ENCODE measurements around the gene GABPA.
"Not testable (repeated sequence)": the region's sequence is repeated elsewhere in the genome, so short reads cannot be mapped to it uniquely, and the experiment has no call there.

GABPA gene

DNA sequence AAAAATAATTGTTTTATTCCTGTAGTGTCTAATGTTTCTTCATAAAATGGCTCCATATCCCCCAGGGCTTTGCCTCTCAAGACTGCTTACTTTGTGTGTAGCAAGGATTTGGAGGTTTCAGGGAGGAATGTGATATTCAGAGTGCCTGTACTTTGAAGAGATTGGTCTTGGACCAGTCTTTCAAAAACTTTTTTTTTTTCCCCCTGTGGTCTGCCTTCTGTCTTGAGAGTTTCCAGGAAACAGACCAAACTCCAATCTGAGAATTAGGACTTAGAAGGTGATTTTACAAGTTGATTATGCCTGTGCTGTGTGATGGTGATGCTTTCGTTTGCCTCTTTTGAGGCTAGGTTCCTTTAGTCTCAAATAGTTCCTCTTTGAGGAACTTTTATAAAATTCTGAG, 25.9 kb downstream of the GABPA start:
- H3K4me1 Mint-ChIP-seq, result peaks cover 2 to 16% of the 10 kb centered on the region in 2 donors
- H3K9me3 Mint-ChIP-seq, result no peaks in the 10 kb centered on the region
- H3K4me3 Mint-ChIP-seq, result no peak overlapping the region
- no peak overlapping the region for H3K27ac Mint-ChIP-seq
- H3K27me3 Mint-ChIP-seq, result no peaks in the 10 kb centered on the region
- H3K36me3 Mint-ChIP-seq, result peaks cover 41 to 51% of the 10 kb centered on the region in 2 donors
- no peak for ATAC-seq (replicated peaks)
- no peak for DNase-seq

DNA sequence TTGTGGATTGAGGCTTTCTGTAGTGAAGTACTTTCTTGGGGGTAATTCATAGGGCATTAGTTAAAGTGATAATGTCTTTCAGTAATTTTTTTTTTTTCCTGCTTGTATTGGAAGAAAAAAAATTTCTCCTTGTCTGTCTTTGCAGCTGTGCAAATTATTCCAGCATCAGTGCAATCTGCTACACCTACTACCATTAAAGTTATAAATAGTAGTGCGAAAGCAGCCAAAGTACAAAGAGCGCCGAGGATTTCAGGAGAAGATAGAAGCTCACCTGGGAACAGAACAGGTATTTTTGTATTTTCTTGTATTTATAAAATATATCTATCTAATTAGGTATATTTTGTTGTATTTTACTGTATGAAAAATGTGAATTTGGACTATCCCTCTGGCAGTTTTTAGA, 29.3 kb downstream of the GABPA start:
- Mint-ChIP-seq H3K4me3 (no peak overlapping the region), H3K4me1 (peaks cover 0 to 2% of the 10 kb centered on the region in 2 donors), H3K27ac (no peak overlapping the region), H3K36me3 (peaks cover 35 to 47% of the 10 kb centered on the region in 2 donors), H3K27me3 (no peaks in the 10 kb centered on the region), H3K9me3 (no peaks in the 10 kb centered on the region)
- DNase-seq, result no peak
- no peak for ATAC-seq (replicated peaks)

DNA sequence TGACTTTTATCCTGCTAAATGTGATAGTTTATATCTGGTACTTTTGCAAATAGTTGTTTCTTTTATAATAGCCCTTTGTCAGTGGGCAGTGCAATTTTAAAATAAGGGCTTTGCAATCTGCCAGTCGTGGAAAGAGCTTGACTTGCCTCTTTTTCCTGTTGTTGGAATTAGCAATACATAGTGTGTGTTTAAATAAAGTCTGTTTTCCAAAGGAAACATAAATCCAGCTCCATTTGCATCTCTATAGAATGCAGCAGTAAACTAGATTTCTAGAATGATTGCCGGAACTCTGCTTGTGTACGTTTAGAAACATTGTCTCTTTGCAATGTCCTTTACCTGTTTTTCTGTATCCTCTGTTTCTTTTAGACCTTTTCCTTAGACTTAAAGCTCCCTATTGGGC, 33.1 kb downstream of the GABPA start:
- peaks cover 0 to 6% of the 10 kb centered on the region in 2 donors for H3K4me1 Mint-ChIP-seq
- DNase-seq (no peak), ATAC-seq (replicated peaks) (no peak)
- no peaks in the 10 kb centered on the region for H3K9me3 Mint-ChIP-seq
- H3K4me3 Mint-ChIP-seq, result no peak overlapping the region
- H3K27me3 Mint-ChIP-seq, result no peaks in the 10 kb centered on the region
- H3K36me3 Mint-ChIP-seq, result peaks cover 22 to 34% of the 10 kb centered on the region in 2 donors
- no peak overlapping the region for H3K27ac Mint-ChIP-seq

DNA sequence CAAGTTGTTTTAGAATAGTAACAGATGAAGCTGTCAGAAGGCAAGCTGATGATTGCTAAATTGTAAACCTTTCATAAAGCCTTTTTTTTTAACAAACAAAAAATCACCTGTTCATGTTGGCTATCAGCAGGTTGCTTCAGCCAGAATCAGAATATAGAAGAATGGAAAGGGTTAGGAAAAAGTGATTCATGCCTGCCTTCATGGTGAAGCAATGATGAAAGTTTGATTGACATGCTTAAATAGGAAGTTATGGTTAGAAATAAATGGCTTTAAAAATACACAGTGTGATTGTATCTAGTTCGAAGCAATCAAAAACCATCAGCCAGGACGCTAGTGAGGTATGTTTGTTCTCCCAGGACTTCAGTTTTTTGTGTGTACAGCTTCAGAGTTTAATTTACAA, 37.9 kb downstream of the GABPA start:
- H3K9me3 Mint-ChIP-seq, result no peaks in the 10 kb centered on the region
- ATAC-seq (replicated peaks), result peak in 1 of 2 donors; percentile 34
- H3K27ac Mint-ChIP-seq, result no peak overlapping the region
- H3K27me3 Mint-ChIP-seq, result no peaks in the 10 kb centered on the region
- H3K36me3 Mint-ChIP-seq, result peaks cover 0 to 7% of the 10 kb centered on the region in 2 donors
- no peak for DNase-seq
- peaks cover 0 to 8% of the 10 kb centered on the region in 2 donors for H3K4me1 Mint-ChIP-seq
- H3K4me3 Mint-ChIP-seq, result no peak overlapping the region

DNA sequence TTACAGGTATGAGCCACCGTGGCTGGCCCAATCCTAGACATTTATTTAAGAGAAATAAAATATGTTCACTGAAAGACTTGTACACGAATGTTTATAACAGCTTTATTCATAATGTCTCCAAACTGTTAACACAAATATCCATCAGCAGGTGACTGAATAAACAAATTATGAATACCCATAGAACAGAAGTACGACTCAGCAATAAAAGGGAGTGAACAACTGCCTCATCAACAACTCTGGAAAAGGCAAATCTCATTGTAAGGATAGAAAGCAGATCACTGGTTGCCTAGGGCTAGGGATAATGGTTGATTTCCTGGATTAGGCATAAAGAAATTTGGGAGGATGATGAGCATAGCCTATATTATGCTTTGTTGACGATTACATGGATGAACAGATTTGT, 41.7 kb downstream of the GABPA start:
- Mint-ChIP-seq H3K36me3 (peaks cover 0 to 4% of the 10 kb centered on the region in 2 donors), H3K27ac (no peak overlapping the region), H3K4me3 (no peak overlapping the region), H3K27me3 (no peaks in the 10 kb centered on the region), H3K9me3 (peaks cover 0 to 2% of the 10 kb centered on the region in 2 donors), H3K4me1 (peaks cover 0 to 8% of the 10 kb centered on the region in 2 donors)
- no peak for ATAC-seq (replicated peaks)
- no peak for DNase-seq

DNA sequence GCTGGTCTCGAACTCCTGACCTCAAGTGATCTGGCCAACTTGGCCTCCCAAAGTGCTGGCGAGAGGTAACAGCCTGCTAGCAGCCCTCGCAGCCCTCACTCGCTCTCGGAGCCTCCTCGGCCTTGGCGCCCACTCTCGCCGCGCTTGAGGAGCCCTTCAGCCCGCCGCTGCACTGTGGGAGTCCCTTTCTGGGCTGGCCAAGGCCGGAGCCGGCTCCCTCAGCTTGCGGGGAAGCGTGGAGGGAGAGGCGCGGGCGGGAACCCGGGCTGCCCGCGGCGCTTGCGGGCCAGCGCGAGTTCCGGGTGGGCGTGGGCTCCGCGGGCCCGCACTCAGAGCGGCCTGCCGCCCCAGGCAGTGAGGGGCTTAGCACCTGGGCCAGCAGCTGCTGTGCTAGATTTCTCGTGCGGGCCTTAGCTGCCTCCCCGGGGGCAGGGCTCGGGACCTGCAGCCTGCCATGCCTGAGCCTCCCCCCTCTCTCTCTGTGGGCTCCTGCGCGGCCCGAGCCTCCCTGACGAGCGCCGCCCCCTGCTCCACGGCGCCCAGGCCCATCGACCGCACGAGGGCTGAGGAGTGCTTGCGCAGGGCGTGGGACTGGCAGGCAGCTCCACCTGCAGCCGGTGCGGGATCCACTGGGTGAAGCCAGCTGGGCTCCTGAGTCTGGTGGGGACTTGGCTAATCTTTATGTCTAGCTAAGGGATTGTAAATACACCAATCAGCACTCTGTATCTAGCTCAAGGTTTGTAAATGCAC, 43.5 kb downstream of the GABPA start:
- H3K4me1 Mint-ChIP-seq; H3K4me3 Mint-ChIP-seq; H3K36me3 Mint-ChIP-seq; H3K27ac Mint-ChIP-seq; H3K9me3 Mint-ChIP-seq; ATAC-seq (replicated peaks); DNase-seq; H3K27me3 Mint-ChIP-seq: not testable (repeated sequence)

DNA sequence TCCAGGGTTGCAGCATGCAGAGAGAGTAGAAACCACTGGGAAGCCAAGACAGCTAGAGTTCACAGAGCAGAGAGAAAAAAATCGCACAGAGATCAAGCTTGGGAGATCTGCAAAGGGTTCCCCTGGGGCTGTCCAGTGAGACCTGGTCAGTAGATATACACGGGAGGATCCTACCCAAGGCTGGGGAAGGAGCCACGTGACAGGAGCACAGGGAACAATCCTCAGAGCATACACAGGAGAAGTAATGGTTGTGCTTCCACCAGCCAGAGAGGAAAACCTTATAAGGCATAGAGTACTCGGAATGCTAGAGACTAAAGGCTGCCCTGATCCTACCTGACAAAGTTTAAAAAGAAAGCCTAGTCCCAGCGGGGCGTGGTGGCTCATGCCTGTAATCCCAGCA, 53.9 kb downstream of the GABPA start:
- H3K27ac Mint-ChIP-seq, result no peak overlapping the region
- DNase-seq (no peak), ATAC-seq (replicated peaks) (no peak)
- H3K36me3 Mint-ChIP-seq, result no peaks in the 10 kb centered on the region
- H3K4me3 Mint-ChIP-seq, result no peak overlapping the region
- H3K9me3 Mint-ChIP-seq, result no peaks in the 10 kb centered on the region
- H3K4me1 Mint-ChIP-seq, result peaks cover 7 to 10% of the 10 kb centered on the region in 2 donors
- H3K27me3 Mint-ChIP-seq, result peaks cover 16 to 22% of the 10 kb centered on the region in 2 donors

DNA sequence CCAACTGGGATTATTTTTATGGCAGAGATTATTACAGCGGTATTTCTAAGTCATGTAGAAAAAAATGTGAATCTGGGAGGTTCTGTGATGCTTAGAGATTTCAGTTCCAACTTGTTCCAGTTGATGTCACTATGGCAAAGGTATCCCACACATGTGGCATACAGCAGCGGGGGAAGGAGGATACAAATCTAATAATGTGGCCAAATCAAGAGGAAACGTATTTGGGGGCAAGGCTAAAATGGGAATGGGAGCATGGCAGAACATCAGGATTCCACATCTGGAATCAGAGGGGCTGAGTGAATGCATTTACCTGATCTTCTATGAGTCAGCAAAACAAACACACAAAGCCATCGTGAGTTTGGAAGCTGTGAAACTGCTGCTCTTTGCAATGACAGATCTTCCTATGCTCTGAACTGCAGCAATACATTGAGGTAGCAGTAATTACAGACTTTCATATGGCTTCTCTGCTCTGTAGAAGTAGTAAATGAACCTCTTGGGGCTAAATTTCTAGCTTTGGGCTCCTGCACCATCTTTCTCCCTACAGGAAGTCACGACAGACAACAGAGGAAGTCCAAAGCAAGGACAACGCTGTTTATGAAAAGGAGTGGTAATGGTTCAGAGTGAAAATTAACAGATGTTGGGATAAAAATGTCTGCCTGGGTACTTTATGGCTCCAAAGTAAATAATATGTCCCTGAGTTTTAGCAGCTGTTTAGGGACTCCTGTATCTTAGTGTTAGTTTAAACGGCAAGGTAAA, 55.5 kb downstream of the GABPA start:
- Mint-ChIP-seq H3K4me3 (peak overlapping the region; percentile 79 to 85), H3K36me3 (no peaks in the 10 kb centered on the region), H3K4me1 (peaks cover 7 to 10% of the 10 kb centered on the region in 2 donors), H3K9me3 (no peaks in the 10 kb centered on the region), H3K27ac (peak overlapping the region; percentile 72), H3K27me3 (peaks cover 10 to 18% of the 10 kb centered on the region in 2 donors)
- DNase-seq, result peak; percentile 4
- ATAC-seq (replicated peaks), result peak; percentile 79 to 84

DNA sequence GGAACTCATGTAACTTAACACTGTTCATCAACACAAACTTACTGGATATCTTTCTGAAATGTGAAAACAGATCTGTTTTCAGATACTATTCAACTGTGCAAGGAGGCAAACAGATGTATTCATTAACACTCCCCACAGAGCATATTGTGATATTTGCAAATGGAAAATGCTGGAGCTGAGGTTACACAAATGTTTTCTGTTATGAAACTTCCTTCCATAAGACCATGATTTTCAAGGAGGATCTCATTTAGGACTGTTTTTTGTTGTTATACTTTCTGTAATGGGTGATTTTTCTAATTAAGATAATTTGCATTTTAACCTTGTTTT, 56.1 kb downstream of the GABPA start:
- Mint-ChIP-seq H3K4me1 (peaks cover 7 to 10% of the 10 kb centered on the region in 2 donors), H3K27ac (peak overlapping the region; percentile 31), H3K36me3 (no peaks in the 10 kb centered on the region), H3K27me3 (peaks cover 10 to 16% of the 10 kb centered on the region in 2 donors), H3K4me3 (peak overlapping the region; percentile 79 to 85), H3K9me3 (no peaks in the 10 kb centered on the region)
- no peak for DNase-seq
- peak in 1 of 2 donors; percentile 28 for ATAC-seq (replicated peaks)

DNA sequence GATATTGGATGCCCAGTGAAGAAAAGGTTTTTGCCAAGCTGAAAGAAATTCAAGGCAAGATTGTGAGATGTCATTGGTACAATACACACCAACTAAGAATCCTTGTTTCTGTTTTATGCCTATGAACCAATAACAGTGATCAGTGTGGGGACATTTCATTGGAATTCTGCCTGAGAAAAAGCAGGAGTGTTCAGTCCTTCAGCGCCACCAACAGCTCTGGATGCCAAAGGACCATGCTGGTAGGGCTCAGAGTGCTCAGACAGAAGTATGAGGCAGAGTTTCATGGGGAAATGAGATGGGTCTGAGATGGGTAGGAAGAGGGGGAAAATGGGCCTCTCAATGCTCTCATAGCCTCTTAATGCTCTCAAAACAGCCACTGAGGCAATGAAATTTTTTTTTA, 56.5 kb downstream of the GABPA start:
- H3K9me3 Mint-ChIP-seq, result no peaks in the 10 kb centered on the region
- peaks cover 7 to 10% of the 10 kb centered on the region in 2 donors for H3K4me1 Mint-ChIP-seq
- peaks cover 10 to 12% of the 10 kb centered on the region in 2 donors for H3K27me3 Mint-ChIP-seq
- no peak overlapping the region for H3K4me3 Mint-ChIP-seq
- no peak for DNase-seq
- no peaks in the 10 kb centered on the region for H3K36me3 Mint-ChIP-seq
- peak overlapping the region; percentile 37 for H3K27ac Mint-ChIP-seq
- ATAC-seq (replicated peaks), result no peak

DNA sequence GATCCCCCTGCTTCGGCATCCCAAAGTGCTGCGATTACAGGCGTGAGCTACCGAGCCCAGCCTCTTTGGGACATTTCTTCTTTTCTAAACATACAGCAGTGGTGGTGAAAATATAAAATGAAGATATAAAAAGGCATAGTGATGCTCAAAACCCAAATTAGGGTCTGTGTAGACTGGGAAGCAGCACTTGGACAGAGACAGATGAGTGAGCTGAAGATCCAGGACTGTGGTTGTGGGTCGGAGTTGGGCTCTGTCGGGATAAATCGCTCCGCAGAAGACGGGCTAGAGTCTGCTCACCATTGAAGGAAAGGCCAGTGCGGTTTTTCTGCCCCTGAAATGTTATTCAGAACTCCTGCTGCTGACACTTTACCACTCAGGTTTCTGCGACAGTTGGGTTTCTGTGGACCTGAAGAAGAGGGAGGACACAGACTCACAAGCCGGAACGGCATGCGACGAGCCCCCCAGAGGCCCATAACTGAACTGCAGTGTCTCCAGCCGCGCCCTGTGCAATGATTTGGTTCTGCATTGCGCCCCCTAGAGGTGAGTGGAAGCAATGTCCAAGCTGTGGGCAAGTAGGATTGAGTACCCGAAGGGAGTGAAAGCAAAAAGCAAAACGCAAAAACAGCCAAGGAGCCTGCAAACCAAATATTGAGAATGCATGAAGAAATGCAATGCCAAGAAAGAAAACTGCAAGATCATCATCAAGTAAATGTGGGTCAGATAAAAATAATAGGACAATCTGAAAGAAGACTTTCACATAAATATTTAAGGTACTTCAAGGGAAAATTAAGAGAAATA, 66.6 kb downstream of the GABPA start:
- H3K4me1 Mint-ChIP-seq, result peaks cover 5 to 9% of the 10 kb centered on the region in 2 donors
- no peaks in the 10 kb centered on the region for H3K36me3 Mint-ChIP-seq
- peak overlapping the region; percentile 47 to 74 for H3K4me3 Mint-ChIP-seq
- ATAC-seq (replicated peaks) (peak; percentile 99 to 100), DNase-seq (peak; percentile 84)
- peak overlapping the region; percentile 42 for H3K27ac Mint-ChIP-seq
- peaks cover 8 to 10% of the 10 kb centered on the region in 2 donors for H3K27me3 Mint-ChIP-seq
- H3K9me3 Mint-ChIP-seq, result no peaks in the 10 kb centered on the region

DNA sequence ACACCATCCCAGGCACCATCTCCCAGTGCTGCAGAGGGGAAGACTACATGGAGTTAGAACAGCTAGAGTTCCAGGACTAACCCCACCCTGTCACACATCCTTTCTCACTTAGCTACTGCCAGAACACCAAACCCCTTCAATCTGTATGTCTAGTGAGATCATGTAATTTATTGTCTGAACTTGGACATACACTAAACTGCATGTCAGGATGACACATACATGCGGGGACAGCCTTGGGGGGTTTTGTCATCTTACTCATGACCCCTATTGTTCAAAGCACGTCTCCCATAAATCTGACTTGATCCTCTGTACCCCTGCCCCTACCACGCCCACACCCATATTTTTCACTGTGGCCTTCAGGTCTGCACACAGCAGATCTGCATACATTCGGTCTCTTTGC, 71.3 kb downstream of the GABPA start:
- no peaks in the 10 kb centered on the region for H3K36me3 Mint-ChIP-seq
- H3K4me3 Mint-ChIP-seq, result no peak overlapping the region
- H3K4me1 Mint-ChIP-seq, result peaks cover 6 to 9% of the 10 kb centered on the region in 2 donors
- DNase-seq, result no peak
- H3K9me3 Mint-ChIP-seq, result no peaks in the 10 kb centered on the region
- no peak for ATAC-seq (replicated peaks)
- H3K27me3 Mint-ChIP-seq, result peaks cover 9 to 10% of the 10 kb centered on the region in 2 donors
- no peak overlapping the region for H3K27ac Mint-ChIP-seq

DNA sequence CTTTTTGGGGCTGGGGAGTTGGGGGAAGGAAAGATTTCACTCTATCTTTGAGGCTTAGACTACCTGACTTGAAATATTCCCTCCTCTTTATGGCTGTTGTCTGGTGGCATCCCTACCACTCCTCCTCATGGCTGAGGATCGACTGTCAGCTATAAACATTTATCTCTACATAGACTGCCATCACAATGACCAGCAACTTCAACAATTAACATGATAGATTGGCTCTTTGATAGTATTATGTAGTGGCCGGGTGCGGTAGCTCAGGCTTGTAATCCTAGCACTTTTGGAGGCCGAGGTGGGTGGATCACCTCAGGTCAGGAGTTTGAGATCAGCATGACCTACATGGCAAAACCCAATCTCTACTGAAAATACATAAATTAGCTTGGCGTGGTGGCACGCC, 72.4 kb downstream of the GABPA start:
- H3K4me1 Mint-ChIP-seq, result peaks cover 0 to 2% of the 10 kb centered on the region in 2 donors
- DNase-seq (no peak), ATAC-seq (replicated peaks) (no peak)
- no peak overlapping the region for H3K27ac Mint-ChIP-seq
- peaks cover 4 to 5% of the 10 kb centered on the region in 2 donors for H3K27me3 Mint-ChIP-seq
- no peaks in the 10 kb centered on the region for H3K36me3 Mint-ChIP-seq
- H3K9me3 Mint-ChIP-seq, result no peaks in the 10 kb centered on the region
- H3K4me3 Mint-ChIP-seq, result no peak overlapping the region

DNA sequence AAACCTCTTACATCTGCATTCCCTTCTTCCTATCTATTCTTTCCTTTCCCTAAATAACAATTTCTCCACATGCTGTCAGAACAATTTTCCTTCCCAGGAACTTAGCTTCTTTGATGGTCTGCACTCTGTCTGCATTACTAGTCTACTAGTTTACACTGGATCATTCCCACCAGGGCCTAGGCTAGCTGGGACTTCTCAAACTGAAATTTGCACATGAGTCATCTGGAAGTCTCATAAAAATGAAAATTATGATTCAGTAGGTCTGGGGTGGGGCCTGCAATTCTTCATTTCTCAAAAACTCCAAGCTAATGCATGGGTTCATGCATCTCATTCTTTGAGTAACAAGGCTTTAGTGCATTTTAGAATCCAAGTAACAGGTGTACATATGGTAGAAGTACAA, 74.2 kb downstream of the GABPA start:
- H3K4me3 Mint-ChIP-seq, result no peak overlapping the region
- H3K27me3 Mint-ChIP-seq, result peaks cover 4 to 5% of the 10 kb centered on the region in 2 donors
- no peak for ATAC-seq (replicated peaks)
- H3K9me3 Mint-ChIP-seq, result no peaks in the 10 kb centered on the region
- peaks cover 0 to 2% of the 10 kb centered on the region in 2 donors for H3K4me1 Mint-ChIP-seq
- no peak overlapping the region for H3K27ac Mint-ChIP-seq
- no peak for DNase-seq
- H3K36me3 Mint-ChIP-seq, result no peaks in the 10 kb centered on the region

Measured in stimulated activated naive B cell treated with anti-CD40 and anti-IgM and Interleukin-4, amounts not matched to agents 10 μg/mL and 1 μg/mL and 100 μg/mL, for 72 hours (primary cell).